GM23248 (cell line): ENCODE measurements around the gene FAM20B.

Experiments used
- EZH2 ChIP-seq: fragments of 200-600 bp; sonication (generic); IDR thresholded peaks from 2 replicates; pipeline ENCODE4 v1.6.1; 2018; ENCODE audit warnings: antibody characterized with exemption, mild to moderate bottlenecking; ENCODE audit not compliant: insufficient read depth, poor library complexity, severe bottlenecking
- EZH2phosphoT487 ChIP-seq: fragments of 200-600 bp; sonication (generic); IDR thresholded peaks from 2 replicates; pipeline ENCODE4 v1.6.1; 2018; ENCODE audit warnings: antibody characterized with exemption, moderate library complexity, mild to moderate bottlenecking, low read depth; ENCODE audit not compliant: insufficient read depth

DNA sequence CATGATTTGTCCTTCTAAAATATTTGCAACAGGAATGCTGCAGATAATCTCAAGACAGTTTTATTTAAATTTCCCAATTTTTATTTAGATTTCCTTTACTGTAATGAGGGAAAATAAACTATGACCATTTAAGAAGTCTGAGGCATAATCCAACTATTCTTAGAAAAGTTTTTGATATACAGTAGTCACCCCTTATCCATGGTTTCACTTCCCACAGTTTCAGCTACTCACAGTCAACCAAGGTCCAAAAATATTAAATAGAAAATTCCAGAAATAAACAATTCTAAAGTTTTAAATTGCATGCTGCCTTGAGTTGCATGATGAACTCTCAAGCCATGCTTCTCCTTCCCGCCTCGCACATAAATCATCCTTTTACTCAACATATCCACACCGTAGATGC lies 89.5 kb downstream of the FAM20B start:
- TF ChIP-seq EZH2phosphoT487 (no peak), EZH2 (no peak)
